ENCODE data around the gene CBR4.

- TF ChIP-seq, protein P1, sequence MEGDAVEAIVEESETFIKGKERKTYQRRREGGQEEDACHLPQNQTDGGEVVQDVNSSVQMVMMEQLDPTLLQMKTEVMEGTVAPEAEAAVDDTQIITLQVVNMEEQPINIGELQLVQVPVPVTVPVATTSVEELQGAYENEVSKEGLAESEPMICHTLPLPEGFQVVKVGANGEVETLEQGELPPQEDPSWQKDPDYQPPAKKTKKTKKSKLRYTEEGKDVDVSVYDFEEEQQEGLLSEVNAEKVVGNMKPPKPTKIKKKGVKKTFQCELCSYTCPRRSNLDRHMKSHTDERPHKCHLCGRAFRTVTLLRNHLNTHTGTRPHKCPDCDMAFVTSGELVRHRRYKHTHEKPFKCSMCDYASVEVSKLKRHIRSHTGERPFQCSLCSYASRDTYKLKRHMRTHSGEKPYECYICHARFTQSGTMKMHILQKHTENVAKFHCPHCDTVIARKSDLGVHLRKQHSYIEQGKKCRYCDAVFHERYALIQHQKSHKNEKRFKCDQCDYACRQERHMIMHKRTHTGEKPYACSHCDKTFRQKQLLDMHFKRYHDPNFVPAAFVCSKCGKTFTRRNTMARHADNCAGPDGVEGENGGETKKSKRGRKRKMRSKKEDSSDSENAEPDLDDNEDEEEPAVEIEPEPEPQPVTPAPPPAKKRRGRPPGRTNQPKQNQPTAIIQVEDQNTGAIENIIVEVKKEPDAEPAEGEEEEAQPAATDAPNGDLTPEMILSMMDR (conservative IDR thresholded peaks at IDR 0.05; ENCODE audit: low read depth, low read length): peak; percentile 74
- no peak for TF ChIP-seq EZH2 (IDR thresholded peaks at IDR 0.05; ENCODE audit: borderline replicate concordance, low read depth, low read length, poor library complexity, severe bottlenecking)
Observed at GRCh38 chr4:169024762-169025161, 14.7 kb upstream of the CBR4 start.

Data from A673 (cell line).